ENCODE measurements around the gene SPINK1.

- TF ChIP-seq POLR2AphosphoS5 (IDR thresholded peaks at IDR 0.05; ENCODE audit: low read depth, low read length) (no peak), FOXP2 (optimal IDR thresholded peaks at IDR 0.05; ENCODE audit: borderline replicate concordance, extremely low read depth, extremely low read length, insufficient read depth) (no peak), TAF1 (IDR thresholded peaks at IDR 0.05; ENCODE audit: borderline replicate concordance, insufficient read depth, low read length) (no peak), SIN3A (IDR thresholded peaks at IDR 0.05; ENCODE audit: borderline replicate concordance, insufficient read depth, low read length) (no peak)
Observed at GRCh38 chr5:147845618-147846017, 14.1 kb upstream of the SPINK1 start.
